Measurements from ENCODE around the gene SLC12A8.

Gene SLC12A8

DNA sequence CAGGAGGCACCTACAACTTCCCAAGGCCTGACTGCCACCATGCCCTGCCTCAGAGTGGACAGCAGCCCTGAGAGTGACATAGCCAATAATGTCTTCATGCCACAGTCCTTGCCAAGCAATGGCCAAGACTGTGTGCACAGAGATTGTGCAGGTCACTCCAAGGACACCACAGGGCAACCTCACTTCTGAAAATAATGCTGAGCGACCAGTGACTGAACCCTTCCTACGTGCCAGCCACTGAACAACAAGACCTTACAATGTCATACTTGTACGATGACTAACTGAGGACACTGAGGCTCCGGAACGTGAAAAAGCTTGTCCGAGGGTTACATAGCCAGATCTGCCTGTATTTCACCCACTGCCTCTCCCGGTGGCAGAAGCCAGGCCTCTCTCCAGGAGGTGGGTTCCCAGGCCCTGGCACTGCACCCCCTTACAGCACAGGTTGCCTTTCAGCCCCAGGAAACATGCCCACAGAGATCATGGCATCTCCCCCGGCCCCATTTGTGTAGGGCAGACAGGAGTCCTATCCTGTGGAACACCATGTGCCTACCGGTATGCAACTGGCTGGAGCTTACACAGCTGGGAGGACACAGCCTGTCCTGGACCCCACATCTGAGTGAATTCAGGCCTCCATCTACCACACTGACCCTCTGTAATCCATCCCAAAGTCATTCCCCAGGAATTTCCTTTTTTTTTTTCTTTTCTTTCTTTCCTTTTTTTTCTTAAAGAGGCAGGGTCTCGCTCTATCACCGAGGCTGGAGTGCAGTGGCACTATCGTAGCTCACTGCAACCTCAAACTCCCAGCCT lies 72.3 kb downstream of the SLC12A8 start:
- DNase-seq (ENCODE audit: low spot score), result no peak

DNA sequence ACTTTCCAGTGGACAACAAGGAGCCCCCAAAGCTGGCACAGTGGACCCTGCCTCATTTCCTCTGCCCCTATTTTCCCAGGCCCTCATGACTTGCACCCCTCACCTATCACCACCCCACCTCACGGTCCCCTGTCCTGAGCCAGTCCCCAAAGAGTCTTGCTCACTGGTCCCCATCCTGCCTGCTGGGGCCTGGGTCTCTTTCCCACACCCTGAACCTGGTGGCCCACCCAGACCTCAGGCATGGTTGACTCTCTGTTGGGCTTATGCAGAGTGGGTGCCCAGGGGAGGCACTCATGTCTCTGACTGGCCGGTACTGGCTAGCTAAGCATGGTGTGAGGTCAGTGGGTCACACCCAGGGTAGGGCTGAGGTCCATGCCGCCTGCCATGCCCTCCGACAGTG lies 73.2 kb downstream of the SLC12A8 start:
- no peak for DNase-seq (ENCODE audit: low spot score)

DNA sequence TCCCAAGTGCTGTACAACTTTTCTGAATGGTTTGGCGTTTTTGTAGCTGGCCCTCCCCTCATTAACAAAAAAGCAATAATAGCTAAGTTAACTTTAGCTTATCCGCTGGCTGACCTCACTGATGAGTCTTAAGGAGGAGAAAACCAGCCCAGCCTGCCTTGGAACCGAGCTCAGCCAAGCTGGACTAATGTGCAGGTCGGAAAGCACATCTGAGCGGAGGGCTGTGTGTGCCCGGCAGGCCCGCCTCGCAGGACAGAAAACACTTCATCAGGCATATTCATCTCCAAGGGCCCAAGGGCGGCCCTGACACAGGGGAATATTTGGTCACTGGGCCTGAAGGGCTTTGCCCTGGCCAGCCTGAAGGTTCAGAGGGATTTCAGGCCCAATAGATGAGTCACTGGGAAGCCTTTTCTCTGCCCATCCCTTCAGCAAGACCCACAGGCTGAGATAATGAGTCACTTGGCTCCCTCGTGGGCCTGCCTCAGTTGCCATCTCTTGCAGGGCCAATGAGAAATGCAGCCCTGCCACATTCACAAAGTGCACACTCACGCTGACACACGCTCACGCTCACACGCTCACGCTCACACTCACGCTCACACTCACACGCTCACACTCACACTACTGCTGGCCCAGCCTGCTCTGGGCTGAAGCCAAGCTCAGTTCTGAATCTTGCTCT lies 75.1 kb downstream of the SLC12A8 start:
- no peak for DNase-seq (ENCODE audit: low spot score)

DNA sequence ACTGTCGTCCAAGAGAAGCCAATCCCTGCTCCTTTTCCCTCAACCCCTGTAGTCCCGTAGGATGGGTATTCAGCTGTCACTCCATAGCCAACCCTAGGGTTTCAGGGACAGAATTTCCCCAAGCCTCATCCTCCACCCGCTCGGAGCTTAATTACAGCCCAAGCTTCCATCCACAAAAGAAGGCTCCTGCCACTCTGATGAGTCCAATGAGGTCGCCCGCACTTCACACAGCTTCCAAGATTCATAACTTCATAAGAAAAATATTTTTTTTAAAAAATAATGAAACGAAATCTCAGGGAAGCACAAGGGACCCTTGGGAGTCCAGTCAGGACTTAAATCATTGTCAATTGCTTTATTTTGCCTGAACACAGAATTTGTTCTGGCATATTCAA lies 75.6 kb downstream of the SLC12A8 start:
- DNase-seq (ENCODE audit: low spot score), result no peak

DNA sequence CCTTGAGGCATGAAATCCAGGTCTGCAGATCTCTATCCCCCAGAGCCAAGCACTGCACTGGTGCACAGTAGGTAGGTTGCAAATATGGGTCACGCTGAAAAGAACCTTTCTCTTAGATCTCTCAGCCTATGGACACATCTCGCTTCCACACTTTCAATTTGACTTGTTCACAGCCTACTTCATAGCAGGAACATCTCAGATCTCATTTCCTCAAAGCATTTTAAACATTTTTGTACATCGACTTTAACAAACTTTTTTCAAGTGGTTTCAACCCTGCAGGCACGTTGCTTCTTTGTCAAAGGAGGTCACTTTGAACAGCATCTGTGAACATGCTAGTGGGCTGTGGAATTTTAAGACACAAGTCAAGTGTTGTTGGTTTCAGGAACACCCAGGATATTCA lies 76.0 kb downstream of the SLC12A8 start:
- no peak for DNase-seq (ENCODE audit: low spot score)

DNA sequence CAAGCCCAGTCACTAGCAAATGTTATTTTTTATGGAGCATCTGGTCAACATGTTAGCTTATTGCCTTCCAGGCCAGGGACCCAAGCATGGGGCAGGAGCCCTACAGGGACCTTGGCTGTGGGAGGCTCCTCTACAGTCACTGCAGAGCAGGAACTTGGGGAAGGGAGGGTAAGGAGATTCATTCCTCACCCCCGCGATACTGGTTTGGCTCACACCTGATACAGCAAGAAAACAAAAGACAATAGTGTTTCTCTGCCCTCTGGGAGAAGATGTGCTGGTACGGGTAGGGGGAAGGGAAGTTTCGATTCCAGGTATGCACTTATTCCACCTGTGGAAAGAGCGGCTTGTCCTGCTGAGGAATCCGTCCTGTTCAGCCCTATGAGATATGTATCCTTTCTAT lies 77.6 kb downstream of the SLC12A8 start:
- DNase-seq (ENCODE audit: low spot score), result no peak

DNA sequence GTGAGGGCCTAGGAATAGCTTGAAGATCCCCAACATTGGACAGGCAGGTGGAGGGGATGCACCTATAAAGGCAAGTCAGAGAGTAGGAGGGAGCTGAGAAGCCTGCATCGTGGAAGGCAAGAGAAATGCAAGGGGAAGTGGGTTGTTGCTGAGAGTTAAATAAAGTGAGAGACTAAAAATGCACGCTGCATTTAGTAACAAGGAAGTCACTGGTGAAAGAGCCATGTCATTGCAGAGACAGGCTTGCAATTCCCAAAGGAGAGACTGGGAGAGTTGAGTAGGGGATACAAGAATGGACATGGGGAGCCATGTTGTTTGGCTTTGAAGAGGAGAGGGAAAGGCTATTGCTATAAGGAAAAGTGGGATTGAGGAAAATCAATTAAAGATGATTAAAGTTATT lies 79.7 kb downstream of the SLC12A8 start:
- DNase-seq (ENCODE audit: low spot score), result peak; percentile 56

DNA sequence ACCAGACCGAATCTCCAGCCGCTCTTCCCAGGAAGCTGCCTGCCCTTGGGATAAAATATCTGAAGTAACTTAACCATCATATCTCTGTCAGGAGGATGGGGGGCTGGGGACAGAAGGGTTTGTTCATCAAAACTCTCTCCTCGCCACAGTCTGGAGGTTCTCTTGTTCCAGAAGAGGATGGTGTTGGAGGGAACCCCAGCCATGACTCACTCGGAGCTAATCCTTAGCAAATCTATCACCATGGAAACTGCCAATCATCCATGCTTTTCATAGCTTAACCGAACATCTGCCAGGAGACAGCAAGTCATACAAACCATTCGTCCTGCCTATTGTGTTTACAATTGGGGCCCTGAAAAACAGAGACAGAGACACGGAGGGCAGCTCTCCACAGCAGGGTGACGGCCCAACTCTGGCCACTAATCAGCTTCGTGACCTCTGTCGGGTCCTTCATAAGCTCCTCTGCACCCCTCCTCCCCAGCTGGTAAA lies 83.0 kb downstream of the SLC12A8 start:
- DNase-seq (ENCODE audit: low spot score), result no peak

DNA sequence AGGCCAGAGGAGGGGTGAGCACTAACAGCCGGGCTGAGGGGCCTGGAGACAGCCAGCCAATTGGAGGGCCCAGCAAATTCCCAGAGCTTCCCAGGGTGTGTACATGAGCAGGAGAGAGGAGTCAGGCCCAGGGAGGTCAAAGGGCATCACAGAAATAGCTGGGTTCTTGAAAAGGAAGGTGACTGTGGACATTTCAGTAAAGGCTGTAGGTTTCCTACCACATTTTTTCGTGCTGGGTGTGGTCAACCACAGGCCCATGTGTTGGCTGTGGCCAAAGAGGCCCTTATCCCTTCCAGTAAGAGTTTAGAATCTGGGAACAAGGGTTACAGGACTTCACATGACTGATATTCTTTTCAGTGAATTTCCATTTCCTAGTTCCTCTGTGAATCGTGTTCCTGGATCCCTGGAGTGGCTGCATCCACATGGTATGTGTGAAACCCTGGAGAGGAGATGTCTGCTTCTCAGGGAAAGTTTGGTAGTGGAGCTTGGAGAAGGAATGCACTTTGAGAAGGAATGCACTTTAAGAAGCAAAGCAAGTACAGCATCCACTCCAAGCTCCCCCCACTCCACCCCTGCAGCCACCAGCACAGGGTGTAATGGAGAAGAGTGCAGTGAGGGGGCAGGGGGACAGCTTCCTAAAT lies 83.6 kb downstream of the SLC12A8 start:
- DNase-seq (ENCODE audit: low spot score), result no peak

DNA sequence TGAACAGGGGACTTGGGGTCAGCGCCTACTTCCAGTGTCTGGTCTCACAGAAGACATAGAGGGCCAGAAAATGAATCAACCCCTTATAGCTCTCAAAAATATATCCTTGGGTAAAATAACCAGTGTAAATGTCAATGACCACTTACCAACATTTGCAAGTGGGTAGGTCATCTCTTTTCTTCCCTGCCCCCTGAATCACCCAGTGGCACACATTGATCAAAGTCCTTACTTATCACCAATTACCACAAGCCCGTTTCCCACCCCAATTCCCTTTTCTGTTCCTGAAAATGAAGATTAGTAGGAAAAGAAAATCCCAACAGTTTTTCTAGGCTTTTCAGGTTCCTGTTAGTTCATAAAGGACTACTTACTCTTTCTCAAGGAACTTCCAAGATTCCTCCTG lies 86.2 kb downstream of the SLC12A8 start:
- no peak for DNase-seq (ENCODE audit: low spot score)

DNA sequence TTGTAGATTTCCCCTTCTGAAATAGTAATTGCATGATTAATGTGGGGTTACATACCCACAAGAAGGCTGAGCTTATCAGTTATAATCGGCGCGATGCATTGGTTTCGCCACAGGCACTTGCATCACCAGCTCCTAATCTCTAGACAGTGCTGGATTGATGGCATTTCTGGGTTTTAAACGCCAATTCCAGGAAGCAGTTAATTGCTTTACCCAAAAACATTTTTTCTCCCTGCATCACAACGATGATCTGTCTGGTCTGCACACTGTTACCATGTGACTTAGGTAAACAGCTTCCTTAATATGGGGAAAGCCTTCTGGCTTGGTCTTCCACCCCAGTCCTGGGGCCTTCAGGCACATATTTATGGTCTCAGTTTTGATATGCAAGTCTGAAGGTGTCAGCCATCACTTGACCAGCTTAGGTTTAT lies 86.7 kb downstream of the SLC12A8 start:
- no peak for DNase-seq (ENCODE audit: low spot score)

DNA sequence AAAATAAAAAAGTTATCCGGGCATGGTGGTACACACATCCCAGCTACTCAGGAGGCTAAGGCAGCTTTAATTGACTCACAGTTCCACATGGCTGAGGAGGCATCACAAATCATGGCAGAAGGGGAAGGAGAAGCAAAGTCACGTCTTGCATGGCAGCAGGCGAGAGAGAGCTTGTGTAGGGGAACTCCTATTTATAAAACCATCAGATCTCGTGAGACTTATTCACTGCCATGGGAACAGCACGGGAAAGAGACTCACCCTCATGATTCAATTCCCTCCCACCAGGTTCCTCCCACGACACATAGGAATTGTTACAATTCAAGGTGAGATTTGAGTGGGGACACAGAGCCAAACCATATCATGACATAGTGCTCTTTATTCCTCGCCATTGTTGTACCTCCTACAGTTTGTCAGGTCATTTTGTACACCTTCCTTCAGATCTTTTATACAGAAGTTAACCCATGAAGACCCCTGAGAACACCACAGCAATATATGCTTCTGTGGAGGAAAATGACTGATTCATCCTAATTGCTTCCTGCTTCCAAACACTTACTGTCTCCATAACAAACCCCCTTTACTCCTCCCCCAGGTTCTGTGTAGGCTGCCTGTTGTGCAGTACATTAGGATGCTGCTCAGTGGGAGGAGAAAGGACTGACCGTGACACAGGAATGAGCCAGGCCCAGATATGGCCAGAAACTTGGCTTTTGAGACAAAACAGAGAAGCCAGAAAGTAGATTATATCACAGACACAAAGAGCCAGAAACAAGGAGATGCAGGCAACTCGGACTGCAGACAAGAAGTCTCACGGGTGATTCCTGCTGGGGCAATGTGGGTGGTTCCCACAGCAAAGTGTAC lies 88.9 kb downstream of the SLC12A8 start:
- no peak for DNase-seq (ENCODE audit: low spot score)

DNA sequence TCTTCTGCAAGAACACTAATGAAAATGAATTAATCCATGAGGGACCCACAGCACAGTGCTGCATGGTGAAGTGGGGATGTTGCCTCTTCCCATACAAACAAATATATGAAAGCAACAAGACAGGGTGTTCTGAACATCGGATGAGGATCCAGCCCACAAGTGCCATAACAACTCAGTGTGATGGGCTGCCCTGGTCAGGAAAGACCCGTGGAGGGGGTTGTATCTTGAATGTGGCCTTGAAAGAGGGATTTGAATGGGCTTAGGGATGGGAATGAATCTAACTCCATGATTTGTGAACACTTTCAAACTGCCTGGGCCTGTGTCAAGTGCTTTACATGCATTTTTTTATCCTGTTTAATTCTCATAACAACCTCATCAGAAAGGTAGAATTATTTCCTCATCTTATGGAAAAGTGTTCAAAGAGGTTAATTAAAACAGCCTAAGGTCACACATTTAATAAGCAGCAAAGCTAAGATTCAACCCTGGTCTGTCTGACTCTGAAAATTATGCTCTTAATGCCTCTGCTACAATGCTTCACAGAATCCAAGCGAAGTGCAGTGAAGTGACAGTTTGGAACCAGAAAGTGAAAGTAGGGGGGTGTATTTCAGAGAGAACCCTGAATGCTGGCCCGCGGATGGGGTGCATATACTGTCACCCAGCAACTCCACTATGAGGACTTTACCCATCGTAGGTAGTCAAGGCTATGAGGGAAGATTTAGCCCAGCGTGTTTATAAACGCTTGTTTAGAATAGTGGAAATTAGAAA lies 91.1 kb downstream of the SLC12A8 start:
- DNase-seq (ENCODE audit: low spot score), result peak; percentile 48

DNA sequence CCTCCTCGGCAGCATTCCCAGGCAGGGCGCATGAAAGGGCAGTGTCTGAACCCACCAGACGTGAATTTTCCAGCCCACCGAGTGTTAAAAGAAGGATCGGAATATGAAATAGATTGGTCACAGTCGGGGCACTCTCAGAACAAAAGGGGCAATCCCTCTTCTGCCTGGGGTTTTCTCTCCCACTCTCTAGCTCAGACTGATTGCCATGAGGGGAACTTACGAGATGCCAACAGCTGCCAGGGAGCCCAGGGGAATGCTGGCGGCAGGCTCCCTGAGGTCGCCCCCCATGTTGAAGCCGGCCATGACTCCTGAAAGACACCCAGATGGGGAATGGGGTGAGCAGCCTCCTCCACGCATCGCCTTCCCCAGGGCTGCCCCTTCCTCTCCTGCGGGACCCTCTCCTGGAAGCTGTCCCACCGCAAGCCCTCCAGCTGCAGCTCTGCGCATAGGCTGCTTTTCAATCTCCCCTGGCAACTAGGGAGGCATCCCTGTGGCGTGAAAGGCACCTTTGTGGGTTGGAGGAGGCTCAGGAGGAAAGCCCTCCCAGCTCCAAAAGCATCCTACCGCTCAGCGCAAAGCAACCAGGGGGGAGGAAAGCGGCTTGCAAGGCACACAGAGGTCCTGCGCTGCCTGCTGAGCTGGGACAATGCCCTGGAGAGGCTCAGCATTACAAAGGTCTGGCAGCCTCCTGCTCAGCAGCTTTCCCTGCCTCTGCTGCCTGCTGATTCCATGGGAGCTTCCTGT lies 92.0 kb downstream of the SLC12A8 start:
- DNase-seq (ENCODE audit: low spot score), result peak; percentile 42

DNA sequence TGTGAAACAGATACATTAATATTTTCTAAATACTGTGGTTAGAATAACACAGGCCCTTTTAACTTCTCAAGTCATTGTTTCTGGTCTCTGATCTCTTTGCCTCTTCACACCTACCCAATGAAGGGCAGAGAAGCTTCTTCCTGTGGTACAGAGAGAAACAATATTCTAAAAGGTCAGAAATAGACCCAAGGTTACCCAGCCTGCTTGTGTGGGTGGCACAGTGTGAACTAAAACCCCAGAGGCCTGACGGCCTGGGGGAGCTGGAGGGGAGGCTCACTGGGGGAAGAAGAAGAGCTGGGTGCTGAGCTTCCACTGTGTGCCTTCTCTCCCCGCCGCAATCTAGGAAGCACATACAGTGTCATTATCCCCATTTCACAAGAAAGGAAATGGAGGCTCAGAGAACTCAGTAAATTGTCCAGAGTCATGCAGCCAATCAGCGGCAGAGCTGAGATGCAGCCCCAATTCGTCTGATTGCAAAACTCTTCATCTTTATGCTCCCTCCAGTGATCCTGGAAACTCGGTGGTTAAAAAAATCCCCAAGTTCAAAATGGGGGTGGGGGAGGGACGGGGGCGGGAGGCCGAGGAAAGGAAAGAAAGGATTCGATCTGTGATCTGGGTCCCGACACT lies 92.7 kb downstream of the SLC12A8 start:
- DNase-seq (ENCODE audit: low spot score), result no peak

DNA sequence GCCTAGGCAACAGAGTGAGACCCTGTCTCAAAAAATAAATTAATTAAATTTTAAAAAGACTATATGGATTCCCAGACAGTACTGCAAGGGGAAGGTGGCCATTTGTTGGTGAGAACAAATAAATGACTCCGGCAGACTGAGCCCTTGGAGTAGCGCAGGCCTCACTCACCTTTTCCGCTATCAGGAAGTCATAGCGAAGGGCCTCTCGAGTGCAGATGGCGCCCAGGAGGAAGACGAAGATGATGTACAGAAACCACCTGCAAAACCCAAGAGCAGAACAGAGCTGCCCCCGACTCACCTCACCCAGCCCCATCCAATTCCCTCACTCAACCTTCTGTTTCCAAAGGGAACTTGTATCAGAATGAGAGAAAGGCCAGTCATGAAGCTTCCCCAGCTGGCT lies 93.9 kb downstream of the SLC12A8 start:
- no peak for DNase-seq (ENCODE audit: low spot score)

DNA sequence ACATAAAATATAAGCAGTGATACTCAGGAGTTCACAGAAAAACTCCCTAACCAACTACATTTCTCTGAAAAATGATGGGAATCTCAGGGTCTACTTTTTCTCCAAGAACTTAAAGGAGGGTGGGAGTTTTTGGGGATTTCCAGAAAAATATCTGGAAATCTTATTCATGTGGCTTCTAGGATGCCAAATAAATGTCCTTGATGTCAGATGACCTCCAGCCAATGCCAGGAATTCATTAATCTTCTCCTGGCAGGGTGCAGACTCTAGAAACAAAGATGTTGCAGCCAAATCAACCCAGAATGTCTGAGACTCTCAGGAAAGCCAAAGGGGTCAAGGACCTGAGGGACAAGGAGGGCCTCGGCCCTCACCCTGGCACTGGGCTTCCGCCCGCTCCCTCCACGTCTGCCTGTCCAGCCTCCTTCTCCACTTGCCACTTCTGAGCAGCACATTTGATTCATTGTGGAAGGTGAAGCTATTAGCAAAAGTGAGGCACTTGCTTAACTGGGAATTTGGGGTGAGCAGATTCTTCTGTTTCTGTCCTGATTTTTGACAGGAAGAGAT lies 94.8 kb downstream of the SLC12A8 start:
- no peak for DNase-seq (ENCODE audit: low spot score)

DNA sequence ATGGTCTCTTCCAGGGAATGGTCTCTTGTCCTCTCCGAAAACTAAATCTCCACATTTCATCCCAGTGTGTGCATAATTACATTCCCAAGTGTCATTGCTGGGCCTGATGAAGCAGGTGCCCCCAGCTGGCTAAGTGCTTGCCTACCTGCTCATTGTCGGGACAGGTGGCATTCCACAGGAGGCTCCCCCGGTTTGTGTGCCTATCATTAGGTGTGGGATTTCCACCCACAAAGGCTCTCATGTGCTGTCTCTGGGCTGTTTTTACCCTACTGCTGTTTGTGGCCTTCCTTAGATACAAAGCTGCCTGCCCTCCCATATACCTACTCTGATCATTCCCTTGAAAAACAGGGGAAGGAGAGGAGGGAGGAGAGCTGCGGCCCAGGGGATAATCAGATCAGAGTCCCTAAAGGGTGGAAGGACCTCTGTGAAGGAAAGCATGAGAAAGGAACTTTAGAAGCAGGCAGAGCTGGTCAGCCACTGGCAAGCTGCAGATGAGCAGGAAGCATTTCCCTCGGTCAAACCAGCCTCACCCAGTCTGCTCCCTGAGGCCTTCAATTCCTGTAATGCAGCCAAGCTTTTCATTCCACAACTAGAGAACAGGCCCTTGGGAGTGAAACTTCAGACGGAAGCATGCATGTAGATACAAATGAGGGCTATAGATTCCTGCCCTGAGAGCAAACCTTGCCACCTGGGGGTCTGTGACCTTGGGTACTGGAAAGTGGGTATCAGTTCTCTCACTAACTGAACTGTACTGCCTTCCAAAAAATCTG lies 96.1 kb downstream of the SLC12A8 start:
- DNase-seq (ENCODE audit: low spot score), result no peak

DNA sequence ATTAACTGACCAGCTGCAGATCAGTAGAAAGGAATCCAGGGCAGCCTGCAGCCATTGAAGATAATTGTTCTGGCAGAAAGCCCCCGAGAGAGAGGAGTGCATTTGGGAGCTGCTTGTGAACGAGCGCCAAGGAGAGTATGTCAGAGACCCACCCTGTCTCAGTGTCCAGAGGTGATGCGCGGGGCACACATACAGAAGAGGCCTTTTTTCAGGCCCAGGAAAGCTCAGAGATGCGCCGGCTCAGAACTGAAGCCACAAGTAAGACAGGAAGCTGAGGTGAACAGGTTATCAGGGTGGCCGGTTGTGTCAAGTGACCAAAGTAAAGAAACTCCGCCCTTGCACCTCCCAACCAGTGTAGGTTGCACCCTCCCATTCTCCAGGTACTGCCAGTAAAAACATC lies 96.9 kb downstream of the SLC12A8 start:
- DNase-seq (ENCODE audit: low spot score), result no peak
